HUES64 (cell line): ENCODE measurements around the gene BRF1.
"Not testable (repeated sequence)": the region's sequence is repeated elsewhere in the genome, so short reads cannot be mapped to it uniquely, and the experiment has no call there.

Experiments used
- H3K27ac ChIP-seq: 2 replicates; pipeline ENCODE4 v1.7.0; 2013; ENCODE audit warnings: low read depth, low read length, inconsistent platforms
- H3K27me3 ChIP-seq: 2 replicates; pipeline ENCODE4 v1.6.1; 2013; ENCODE audit warnings: mild to moderate bottlenecking, low read length; ENCODE audit not compliant: insufficient read depth
- H3K36me3 ChIP-seq: 2 replicates; pipeline ENCODE4 v1.6.1; 2013; ENCODE audit warnings: mild to moderate bottlenecking, low read length; ENCODE audit not compliant: insufficient read depth
- H3K4me1 ChIP-seq: 2 replicates; pipeline ENCODE4 v1.6.1; 2013; ENCODE audit warnings: mild to moderate bottlenecking, low read length, moderate library complexity; ENCODE audit not compliant: insufficient read depth
- H3K4me3 ChIP-seq: 2 replicates; pipeline ENCODE4 v1.5.1; 2013; ENCODE audit warnings: mild to moderate bottlenecking, low read length, moderate library complexity
- H3K9ac ChIP-seq: 2 replicates; pipeline ENCODE4 v1.6.1; 2013; ENCODE audit warnings: mild to moderate bottlenecking, low read depth, low read length
- H3K9me3 ChIP-seq: 2 replicates; pipeline ENCODE4 v1.6.1; 2013; ENCODE audit warnings: low read depth, low read length; ENCODE audit not compliant: insufficient read depth
- WGBS: fragments of 150-250, 120-280 bp; methylation state at CpG from one replicate; pipeline ENCODE4 v1.1.7; 2013; ENCODE audit warnings: missing lambda C conversion rate; 5-methylcytosine and 5-hydroxymethylcytosine counted together

The BRF1 gene

DNA sequence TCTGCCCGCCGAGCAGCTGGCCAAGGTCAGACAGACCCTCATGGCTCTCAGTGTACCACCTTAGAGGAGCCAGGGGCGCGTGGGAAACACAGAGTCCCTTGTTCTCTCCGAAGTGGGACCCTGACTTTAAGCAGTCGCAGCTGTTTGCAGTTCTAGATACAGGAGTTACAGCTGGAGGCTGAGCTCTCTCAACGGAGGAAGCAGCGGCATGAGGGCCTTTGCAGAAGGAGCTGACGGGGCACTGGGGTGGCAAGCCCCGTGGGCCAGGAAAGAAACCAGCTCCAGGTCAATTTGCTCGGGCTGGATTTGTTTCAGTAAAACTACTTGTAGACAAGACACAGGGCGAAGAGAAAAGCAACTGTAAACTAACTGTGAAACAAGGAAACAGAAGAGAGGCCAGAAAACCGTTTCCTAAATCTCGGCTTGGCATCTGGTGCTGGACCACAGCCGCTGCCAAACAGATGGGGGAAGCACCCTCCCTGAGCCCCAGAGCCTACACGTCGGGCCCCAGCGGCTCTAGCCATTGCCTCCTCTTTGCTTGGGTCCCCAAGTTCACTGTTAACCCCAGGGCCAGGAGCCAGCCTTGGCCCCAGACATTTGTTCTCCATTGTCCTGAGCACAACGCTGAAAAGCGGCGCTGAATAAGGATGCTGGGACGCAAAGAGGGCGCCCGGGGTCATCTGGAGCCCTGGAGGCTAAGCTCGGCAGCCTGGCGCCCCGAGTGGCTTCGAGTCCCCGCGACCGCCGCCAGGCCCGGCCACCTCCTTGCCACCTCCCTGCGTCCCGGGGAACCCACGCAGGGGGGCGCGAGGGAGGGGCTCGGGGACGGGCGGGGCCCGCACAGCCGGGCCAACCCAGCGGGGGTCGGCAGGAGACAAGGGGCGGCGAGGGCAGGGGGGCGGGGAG lies 12.8 kb upstream of the BRF1 start:
- H3K27me3 ChIP-seq, result peaks cover 12% of the 10 kb centered on the region; the same call in 1 of the 2 replicates
- peak overlapping the region; percentile 41; the same call in 1 of the 2 replicates for H3K9ac ChIP-seq
- H3K27ac ChIP-seq, result peak overlapping the region; percentile 30; the same call in 1 of the 2 replicates
- no peaks in the 10 kb centered on the region for H3K9me3 ChIP-seq
- no peaks in the 10 kb centered on the region for H3K36me3 ChIP-seq
- peaks cover 16% of the 10 kb centered on the region for H3K4me1 ChIP-seq
- 30% methylated on average over 48 of the region's 48 CpGs for WGBS
- H3K4me3 ChIP-seq, result peak overlapping the region; percentile 57

DNA sequence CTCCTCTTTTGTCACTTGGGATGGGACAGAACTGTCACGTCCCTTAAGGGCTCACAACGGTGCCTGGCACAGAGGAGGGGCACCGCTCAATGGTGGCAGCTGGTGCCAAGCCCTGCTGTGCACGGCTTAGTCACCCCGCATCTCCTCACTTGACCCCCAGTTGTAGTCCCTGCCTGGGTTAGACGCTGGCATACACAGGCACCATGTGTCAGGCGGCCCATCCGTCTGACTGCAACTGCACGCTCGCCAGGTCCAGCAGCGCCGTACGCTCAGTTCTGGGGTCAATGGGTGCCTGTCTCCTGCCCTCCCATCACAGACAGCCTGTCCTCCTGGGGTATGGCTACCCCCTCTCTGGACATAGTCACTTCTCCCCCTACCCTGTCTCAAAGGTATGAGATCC lies 12.2 kb upstream of the BRF1 start:
- Histone ChIP-seq H3K9ac (no peak overlapping the region), H3K4me3 (no peak overlapping the region), H3K36me3 (no peaks in the 10 kb centered on the region), H3K27me3 (peaks cover 12% of the 10 kb centered on the region; the same call in 1 of the 2 replicates), H3K9me3 (no peaks in the 10 kb centered on the region), H3K4me1 (peaks cover 16% of the 10 kb centered on the region), H3K27ac (no peak overlapping the region)
- WGBS, result 95% methylated on average over 13 of the region's 13 CpGs

DNA sequence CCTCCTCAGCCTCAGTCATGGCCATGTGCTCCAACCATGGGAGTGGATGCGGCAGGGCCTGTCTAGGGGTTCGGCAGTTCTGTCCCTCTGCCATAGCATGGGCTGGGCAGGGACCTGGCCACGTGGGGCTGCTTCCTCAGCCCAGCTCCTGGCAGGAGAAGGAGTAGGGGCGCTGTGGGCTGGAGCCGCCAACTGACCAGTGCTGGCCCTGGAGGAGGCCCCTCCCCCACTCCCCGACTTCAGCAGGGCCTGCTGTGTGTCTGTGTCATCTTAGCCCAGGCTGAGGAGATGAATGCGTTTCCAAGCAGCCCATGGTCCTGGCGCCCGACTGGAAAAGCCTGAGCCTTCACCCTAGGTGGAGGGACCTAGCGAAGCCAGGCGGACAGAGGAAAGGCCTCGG lies 11.0 kb upstream of the BRF1 start:
- WGBS, result 75% methylated on average over 12 of the region's 12 CpGs
- Histone ChIP-seq H3K36me3 (no peaks in the 10 kb centered on the region), H3K9ac (0 out of 2 replicates have a peak overlapping the region, but pooled peaks have one; percentile 36), H3K27ac (no peak overlapping the region), H3K9me3 (no peaks in the 10 kb centered on the region), H3K4me3 (no peak overlapping the region), H3K27me3 (peaks cover 12% of the 10 kb centered on the region; the same call in 1 of the 2 replicates), H3K4me1 (peaks cover 20% of the 10 kb centered on the region)

DNA sequence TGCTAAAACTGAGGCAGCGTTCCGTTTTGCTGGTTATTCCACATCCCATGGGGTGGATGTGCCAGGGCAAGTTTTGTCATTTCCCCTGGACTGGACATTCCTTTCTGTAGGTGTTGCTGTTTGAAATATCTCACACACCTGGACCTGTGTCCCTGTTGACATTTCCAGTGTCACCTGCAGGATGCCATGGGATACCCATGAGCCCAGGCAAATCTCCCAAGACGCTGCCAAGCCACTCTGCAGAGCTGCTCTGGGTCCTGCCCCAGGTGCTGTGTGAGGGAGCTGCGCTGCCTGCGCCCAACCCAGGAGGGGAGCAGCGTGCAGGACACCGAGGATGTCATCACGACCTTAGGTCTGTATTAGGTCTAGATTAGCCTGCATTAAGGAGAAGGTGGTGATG lies 8.6 kb upstream of the BRF1 start:
- 95% methylated on average over 7 of the region's 8 CpGs for WGBS
- no peak overlapping the region for H3K27ac ChIP-seq
- H3K9me3 ChIP-seq, result no peaks in the 10 kb centered on the region
- no peak overlapping the region for H3K4me3 ChIP-seq
- H3K36me3 ChIP-seq, result no peaks in the 10 kb centered on the region
- H3K9ac ChIP-seq, result no peak overlapping the region
- peaks cover 3% of the 10 kb centered on the region; the same call in 1 of the 2 replicates for H3K27me3 ChIP-seq
- peaks cover 15% of the 10 kb centered on the region; the same call in 1 of the 2 replicates for H3K4me1 ChIP-seq

DNA sequence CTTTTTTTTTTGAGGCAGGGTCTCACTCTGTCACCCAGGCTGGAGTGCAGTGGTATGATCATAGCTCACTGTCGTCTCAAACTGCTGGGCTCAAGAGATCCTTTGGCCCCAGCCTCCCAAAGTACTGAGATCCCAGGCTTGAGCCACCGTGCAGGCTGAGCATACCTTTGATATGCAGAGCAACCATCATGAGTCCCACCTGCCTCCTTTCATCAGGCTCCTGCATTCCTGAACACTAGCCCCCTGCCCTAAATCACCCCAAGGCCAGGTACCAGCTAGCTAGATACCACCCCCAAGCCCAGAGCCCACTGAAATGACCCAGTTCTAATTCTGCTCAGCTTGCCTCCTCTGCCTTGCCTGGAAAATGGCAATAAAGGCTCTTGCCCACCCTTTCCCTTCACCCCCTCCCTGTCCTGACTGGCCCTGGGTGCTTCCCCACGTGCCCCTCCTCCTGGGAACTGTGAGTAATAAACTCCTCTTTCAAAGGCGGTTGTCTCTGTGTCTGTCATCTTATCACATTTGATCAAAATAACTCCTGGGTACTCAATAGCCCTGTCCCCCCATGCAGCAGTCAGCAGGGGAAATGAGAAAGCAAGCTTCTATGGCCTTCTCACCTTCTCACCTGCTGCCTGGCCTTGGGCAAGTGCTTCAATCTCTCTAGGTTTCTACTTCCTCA lies 6.4 kb upstream of the BRF1 start:
- Histone ChIP-seq H3K9me3 (no peaks in the 10 kb centered on the region), H3K36me3 (no peaks in the 10 kb centered on the region), H3K9ac (no peak overlapping the region), H3K27ac (no peak overlapping the region), H3K27me3 (no peaks in the 10 kb centered on the region), H3K4me3 (no peak overlapping the region), H3K4me1 (peaks cover 14% of the 10 kb centered on the region; the same call in 1 of the 2 replicates)
- WGBS, result 34% methylated on average over 4 of the region's 4 CpGs

DNA sequence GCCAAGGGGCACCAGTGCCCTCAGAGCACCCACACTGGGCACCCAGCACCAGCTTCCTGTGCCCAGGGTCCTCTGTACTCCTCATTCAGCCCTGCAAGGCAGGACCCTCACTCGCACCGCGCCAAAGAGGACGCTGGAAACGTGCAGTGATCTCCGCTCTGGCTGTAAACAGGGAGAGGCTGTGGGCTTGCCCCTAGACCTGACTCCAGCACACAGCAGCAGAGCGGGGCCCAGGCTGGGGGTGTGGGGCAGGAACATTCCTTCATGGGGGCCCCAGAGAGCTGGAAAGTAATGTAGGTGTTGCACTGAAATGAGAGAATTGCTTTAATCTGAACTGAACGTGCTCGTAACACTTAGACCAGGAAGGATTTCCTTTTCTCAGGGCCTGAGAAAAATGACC lies 5.0 kb upstream of the BRF1 start:
- Histone ChIP-seq H3K9ac (no peak overlapping the region), H3K36me3 (no peaks in the 10 kb centered on the region), H3K27ac (no peak overlapping the region), H3K27me3 (no peaks in the 10 kb centered on the region; the same call in 1 of the 2 replicates), H3K4me1 (0 out of 2 replicates have a peak, but pooled peaks cover 6% of the 10 kb centered on the region), H3K4me3 (no peak overlapping the region), H3K9me3 (no peaks in the 10 kb centered on the region)
- 89% methylated on average over 9 of the region's 9 CpGs for WGBS

DNA sequence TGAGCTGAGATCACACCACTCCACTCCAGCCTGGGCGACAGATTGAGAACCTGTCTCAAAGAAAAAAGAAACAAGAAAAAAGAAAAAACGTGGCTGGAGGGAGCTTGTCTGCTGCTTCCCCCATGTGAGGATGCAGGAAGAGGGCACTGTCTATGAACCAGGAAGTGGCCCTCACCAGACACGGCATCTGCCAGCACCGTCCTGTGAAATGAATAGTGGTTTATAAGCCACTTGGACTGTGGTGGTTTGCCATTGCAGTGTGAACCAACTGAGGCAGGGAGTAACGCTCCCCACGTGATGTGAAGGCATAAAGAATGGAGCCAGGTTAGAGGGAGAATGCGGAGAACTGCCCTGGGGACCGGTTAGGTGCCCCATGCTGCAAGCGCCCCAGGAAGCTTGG lies 4.5 kb upstream of the BRF1 start:
- Histone ChIP-seq H3K9ac (no peak overlapping the region), H3K36me3 (no peaks in the 10 kb centered on the region), H3K9me3 (no peaks in the 10 kb centered on the region), H3K4me3 (no peak overlapping the region), H3K27me3 (no peaks in the 10 kb centered on the region; the same call in 1 of the 2 replicates), H3K27ac (no peak overlapping the region), H3K4me1 (0 out of 2 replicates have a peak, but pooled peaks cover 6% of the 10 kb centered on the region)
- 87% methylated on average over 9 of the region's 9 CpGs for WGBS

DNA sequence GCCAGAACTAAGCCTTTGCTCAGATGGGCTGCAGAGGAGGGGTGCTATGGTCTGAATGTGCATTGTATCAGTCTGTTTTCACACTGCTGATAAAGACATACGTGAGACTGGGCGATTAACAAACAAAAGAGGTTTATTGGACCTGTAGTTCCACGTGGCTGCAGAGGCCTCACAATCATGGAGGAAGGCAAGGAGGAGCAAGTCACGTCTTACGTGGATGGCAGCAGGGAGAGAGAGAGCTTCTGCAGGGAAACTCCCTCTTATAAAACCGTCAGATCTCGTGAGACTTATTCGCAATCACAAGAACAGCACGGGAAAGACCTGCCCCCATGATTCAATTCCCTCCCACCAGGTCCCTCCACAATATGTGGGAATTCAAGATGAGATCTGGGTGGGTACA lies 3.8 kb upstream of the BRF1 start:
- Histone ChIP-seq H3K27ac (no peak overlapping the region), H3K27me3 (peaks cover 5% of the 10 kb centered on the region), H3K9me3 (no peaks in the 10 kb centered on the region), H3K4me3 (no peak overlapping the region), H3K9ac (no peak overlapping the region), H3K36me3 (no peaks in the 10 kb centered on the region), H3K4me1 (0 out of 2 replicates have a peak, but pooled peaks cover 6% of the 10 kb centered on the region)
- WGBS, result 94% methylated on average over 9 of the region's 9 CpGs

DNA sequence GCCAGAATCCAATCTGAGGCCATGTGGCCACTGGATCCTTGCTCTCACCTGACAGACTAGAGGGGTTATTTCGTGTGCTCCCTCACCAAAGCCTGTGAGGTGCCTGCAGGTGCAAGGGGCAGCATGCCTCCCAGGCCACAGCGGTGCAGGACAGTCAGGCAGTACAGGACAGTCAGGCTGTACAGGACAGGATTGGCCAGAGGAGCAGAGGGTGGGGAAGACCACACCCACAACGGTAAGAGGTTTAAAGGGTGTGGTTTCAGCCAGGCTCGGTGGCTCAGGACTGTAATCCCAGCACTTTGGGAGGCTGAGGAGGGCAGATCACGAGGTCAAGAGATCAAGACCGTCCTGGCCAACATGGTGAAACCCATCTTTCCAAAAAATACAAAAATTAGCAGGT lies 3.1 kb upstream of the BRF1 start:
- no peak overlapping the region for H3K9ac ChIP-seq
- no peak overlapping the region for H3K4me3 ChIP-seq
- no peaks in the 10 kb centered on the region for H3K36me3 ChIP-seq
- no peaks in the 10 kb centered on the region for H3K9me3 ChIP-seq
- H3K4me1 ChIP-seq, result 0 out of 2 replicates have a peak, but pooled peaks cover 6% of the 10 kb centered on the region
- 72% methylated on average over 6 of the region's 6 CpGs for WGBS
- peaks cover 9% of the 10 kb centered on the region for H3K27me3 ChIP-seq
- H3K27ac ChIP-seq, result no peak overlapping the region

DNA sequence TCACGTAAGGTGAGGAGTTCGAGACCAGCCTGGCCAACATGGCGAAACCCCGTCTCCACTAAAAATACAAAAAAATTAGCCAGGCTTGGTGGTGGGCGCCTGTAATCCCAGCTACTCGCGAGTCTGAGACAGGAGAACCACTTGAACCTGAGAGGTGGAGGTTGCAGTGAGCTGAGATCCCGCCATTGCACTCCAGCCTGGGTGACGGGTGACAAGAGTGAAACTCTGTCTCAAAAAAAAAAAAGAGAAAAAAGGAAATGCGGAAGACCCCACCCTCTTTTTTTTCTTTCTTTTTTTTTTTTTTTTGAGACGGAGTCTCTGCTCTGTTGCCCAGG lies 1.1 kb upstream of the BRF1 start:
- Histone ChIP-seq H3K4me3 (peak overlapping the region; percentile 83), H3K9ac (peak overlapping the region; percentile 55; the same call in 1 of the 2 replicates)
- H3K36me3 ChIP-seq, H3K27me3 ChIP-seq, H3K27ac ChIP-seq, H3K4me1 ChIP-seq, H3K9me3 ChIP-seq: not testable (repeated sequence)
- WGBS, result 57% methylated on average over 11 of the region's 11 CpGs
